T47D (cell line): ENCODE data around the gene SCNN1A.

ENCODE experiments used
- DNase-seq, 2 experiments: peaks; one replicate each; pipeline versions ENCODE4 v3.0.0 to v3.0.0-alpha.2; 2011 to 2012; ENCODE audit warnings: low read depth in 1 of 2, low spot score in 1 of 2
- JUND ChIP-seq: IDR thresholded peaks from 2 replicates; pipeline ENCODE4 v1.6.1; 2012; ENCODE audit warnings: low read depth
- in situ Hi-C: cut with HindIII; loops from 2 replicates; pipeline ENCODE4 v1.10.0; 2016; ENCODE audit warnings: low sequenced_read_pairs, low pct_unique_long_range_greater_than_20kb

The SCNN1A gene

GRCh38 chr12:6378709-6379472 is 3.5 kb upstream of the SCNN1A start:
- DNase-seq, result no peak
- TF ChIP-seq JUND, result no peak
- in situ Hi-C loops, result no loop called here

- in situ Hi-C loops, result no loop called here
- peak in 1 of 2 experiments; percentile 65 for DNase-seq
Measured at GRCh38 chr12:6377667-6377994, 2.3 kb upstream of the SCNN1A start.

GRCh38 chr12:6376870-6377666 is 1.7 kb upstream of the SCNN1A start:
- no peak for TF ChIP-seq JUND
- in situ Hi-C loops, result no loop called here
- DNase-seq, result no peak

More at GRCh38 chr12:6377667-6377994, 2.3 kb upstream of the SCNN1A start:
- no peak for TF ChIP-seq JUND

- DNase-seq, result peak in 1 of 2 experiments; percentile 68
- in situ Hi-C loops, result no loop called here
Measured at GRCh38 chr12:6376079-6376869, 911 bp upstream of the SCNN1A start.

GRCh38 chr12:6374786-6375160 is 590 bp downstream of the SCNN1A start:
- DNase-seq, result no peak
- in situ Hi-C loops, result no loop called here
- TF ChIP-seq JUND, result no peak

More at GRCh38 chr12:6376079-6376869, 911 bp upstream of the SCNN1A start:
- TF ChIP-seq JUND, result no peak

GRCh38 chr12:6374028-6374785 is 1.2 kb downstream of the SCNN1A start:
- no peak for DNase-seq
- in situ Hi-C loops, result no loop called here
- no peak for TF ChIP-seq JUND

GRCh38 chr12:6373022-6373787 is 2.2 kb downstream of the SCNN1A start:
- in situ Hi-C loops, result no loop called here
- no peak for TF ChIP-seq JUND
- DNase-seq, result no peak

- DNase-seq, result peak in 1 of 2 experiments; percentile 54
- TF ChIP-seq JUND, result no peak
- in situ Hi-C loops, result no loop called here
Measured at GRCh38 chr12:6372403-6373003, 2.9 kb downstream of the SCNN1A start.

- peak; percentile 38 to 72 for DNase-seq
- TF ChIP-seq JUND, result no peak
- in situ Hi-C loops, result no loop called here
Measured at GRCh38 chr12:6370994-6371754, 4.2 kb downstream of the SCNN1A start.

- TF ChIP-seq JUND, result no peak
- in situ Hi-C loops, result no loop called here
- DNase-seq, result no peak
Measured at GRCh38 chr12:6370576-6370935, 4.8 kb downstream of the SCNN1A start.
